HG03097 (cell line): ENCODE measurements around the gene CWC15.
A peak's percentile ranks its signal among the peaks of the same experiment; 100 is the strongest.
"Not testable (repeated sequence)": the region's sequence is repeated elsewhere in the genome, so short reads cannot be mapped to it uniquely, and the experiment has no call there.

Experiments used
- ATAC-seq: cut with Tn5 transposase; IDR thresholded peaks from one replicate; pipeline ENCODE4 v1.9.1; 2021; ENCODE audit not compliant: unreplicated experiment, low FRiP score

Gene CWC15

GRCh38 chr11:94956963-94957362, 16.4 kb downstream of the CWC15 start:
- ATAC-seq: no peak

- ATAC-seq: no peak
Measured at GRCh38 chr11:94954753-94955152, 18.6 kb downstream of the CWC15 start.

- no peak for ATAC-seq
Measured at GRCh38 chr11:94948070-94948617, 25.2 kb downstream of the CWC15 start.

GRCh38 chr11:94946812-94947211, 26.5 kb downstream of the CWC15 start:
- ATAC-seq: no peak

- ATAC-seq: no peak
Measured at GRCh38 chr11:94941131-94941530, 32.2 kb downstream of the CWC15 start.

GRCh38 chr11:94939346-94939745, 34.0 kb downstream of the CWC15 start:
- ATAC-seq: no peak

GRCh38 chr11:94938095-94939055, 35.0 kb downstream of the CWC15 start:
- no peak for ATAC-seq

- ATAC-seq: no peak
Measured at GRCh38 chr11:94934846-94935245, 38.5 kb downstream of the CWC15 start.

GRCh38 chr11:94934362-94934761, 39.0 kb downstream of the CWC15 start:
- no peak for ATAC-seq

- ATAC-seq: no peak
Measured at GRCh38 chr11:94933223-94934130, 39.9 kb downstream of the CWC15 start.

- ATAC-seq: no peak
Measured at GRCh38 chr11:94932503-94932902, 40.9 kb downstream of the CWC15 start.

GRCh38 chr11:94932072-94932471, 41.3 kb downstream of the CWC15 start:
- not testable (repeated sequence) for ATAC-seq

- no peak for ATAC-seq
Measured at GRCh38 chr11:94928117-94928990, 45.0 kb downstream of the CWC15 start.

GRCh38 chr11:94926698-94927237, 46.6 kb downstream of the CWC15 start:
- ATAC-seq: no peak

GRCh38 chr11:94926271-94926625, 47.1 kb downstream of the CWC15 start:
- no peak for ATAC-seq

GRCh38 chr11:94925422-94926270, 47.7 kb downstream of the CWC15 start:
- peak; percentile 82 for ATAC-seq

GRCh38 chr11:94924612-94925011, 48.7 kb downstream of the CWC15 start:
- no peak for ATAC-seq

- ATAC-seq: no peak
Measured at GRCh38 chr11:94924171-94924572, 49.2 kb downstream of the CWC15 start.

GRCh38 chr11:94923004-94923334, 50.4 kb downstream of the CWC15 start:
- no peak for ATAC-seq
